Mesendoderm (in vitro differentiated cells): ENCODE results near the gene MTCH1.

ENCODE experiments used
- DNase-seq: peaks from one replicate; pipeline ENCODE4 v3.0.0; 2013
- H2AK5ac ChIP-seq: 2 replicates; pipeline ENCODE4 v1.6.1; 2013; ENCODE audit warnings: low read length, inconsistent platforms
- H2BK120ac ChIP-seq: 2 replicates; pipeline ENCODE4 v1.6.1; 2013; ENCODE audit warnings: low read depth, mild to moderate bottlenecking, low read length, moderate library complexity, mixed read lengths
- H2BK15ac ChIP-seq: replicated peaks from 2 replicates; pipeline ENCODE4 v1.6.1; 2013; ENCODE audit warnings: low read depth, mild to moderate bottlenecking, moderate library complexity
- H2BK5ac ChIP-seq: 2 replicates; pipeline ENCODE4 v1.6.1; 2013; ENCODE audit warnings: low read length, inconsistent platforms
- H3K18ac ChIP-seq: 2 replicates; pipeline ENCODE4 v1.6.1; 2013; ENCODE audit warnings: mild to moderate bottlenecking, low read length, mixed read lengths
- H3K23ac ChIP-seq: one replicate; pipeline ENCODE4 v1.6.1; 2013; ENCODE audit warnings: low read length
- H3K27ac ChIP-seq: 2 replicates; pipeline ENCODE4 v1.5.1; 2013; ENCODE audit warnings: low read depth, mild to moderate bottlenecking, inconsistent platforms, low read length, moderate library complexity
- H3K27me3 ChIP-seq: 2 replicates; pipeline ENCODE4 v1.6.1; 2013; ENCODE audit warnings: low read length, control low read depth, mild to moderate bottlenecking, inconsistent platforms; ENCODE audit not compliant: insufficient read depth, poor library complexity
- H3K36me3 ChIP-seq: 2 replicates; pipeline ENCODE4 v1.6.1; 2013; ENCODE audit warnings: low read length, inconsistent platforms; ENCODE audit not compliant: control insufficient read depth, insufficient read depth
- H3K4ac ChIP-seq: one replicate; pipeline ENCODE4 v1.6.1; 2013; ENCODE audit warnings: low read depth, mild to moderate bottlenecking, low read length, moderate library complexity
- H3K4me1 ChIP-seq: 2 replicates; pipeline ENCODE4 v1.6.1; 2013; ENCODE audit warnings: low read depth, low read length, inconsistent platforms; ENCODE audit not compliant: control insufficient read depth
- H3K4me2 ChIP-seq: 2 replicates; pipeline ENCODE4 v1.6.1; 2013; ENCODE audit warnings: low read length
- H3K4me3 ChIP-seq: 2 replicates; pipeline ENCODE4 v1.5.1; 2013; ENCODE audit warnings: mild to moderate bottlenecking, low read length
- H3K56ac ChIP-seq: one replicate; pipeline ENCODE4 v1.6.1; 2013; ENCODE audit warnings: low read length
- H3K79me1 ChIP-seq: 2 replicates; pipeline ENCODE4 v1.6.1; 2013; ENCODE audit warnings: low read length, inconsistent platforms
- H3K79me2 ChIP-seq: 2 replicates; pipeline ENCODE4 v1.6.1; 2013; ENCODE audit warnings: mild to moderate bottlenecking, low read length; ENCODE audit not compliant: control insufficient read depth, insufficient read depth
- H3K9ac ChIP-seq: 2 replicates; pipeline ENCODE4 v1.6.1; 2013; ENCODE audit warnings: low read length, inconsistent platforms
- H4K5ac ChIP-seq: one replicate; pipeline ENCODE4 v1.6.1; 2013; ENCODE audit warnings: low read length
- H4K8ac ChIP-seq: one replicate; pipeline ENCODE4 v1.6.1; 2013; ENCODE audit warnings: low read depth, mild to moderate bottlenecking, control low read depth, low read length, moderate library complexity
- WGBS: extraction: QIAGEN DNeasy Blood & Tissue Kit; methylation state at CpG from one replicate; pipeline ENCODE4 v1.1.7; 2013; ENCODE audit warnings: low lambda C conversion rate, missing lambda C conversion rate; ENCODE audit not compliant: insufficient coverage; ENCODE audit errors: extremely low coverage; 5-methylcytosine and 5-hydroxymethylcytosine counted together

MTCH1 gene

GRCh38 chr6:37018198-37019064 is 32.4 kb upstream of the MTCH1 start:
- Histone ChIP-seq H3K27ac (no peak overlapping the region), H3K18ac (no peak overlapping the region), H2BK15ac (no peak overlapping the region), H2BK5ac (no peak overlapping the region), H3K56ac (no peak overlapping the region), H3K27me3 (no peaks in the 10 kb centered on the region), H3K4me1 (no peaks in the 10 kb centered on the region), H4K5ac (no peak overlapping the region), H3K9ac (no peak overlapping the region), H3K4me3 (no peak overlapping the region), H3K23ac (no peak overlapping the region), H2AK5ac (no peak overlapping the region), H3K4me2 (no peak overlapping the region), H2BK120ac (no peak overlapping the region), H3K36me3 (no peaks in the 10 kb centered on the region), H3K79me1 (no peaks in the 10 kb centered on the region), H3K4ac (no peak overlapping the region), H3K79me2 (no peaks in the 10 kb centered on the region), H4K8ac (no peak overlapping the region)
- peak; percentile 90 for DNase-seq
- no CpG with 5 or more reads among the region's 8 CpGs for WGBS

DNA sequence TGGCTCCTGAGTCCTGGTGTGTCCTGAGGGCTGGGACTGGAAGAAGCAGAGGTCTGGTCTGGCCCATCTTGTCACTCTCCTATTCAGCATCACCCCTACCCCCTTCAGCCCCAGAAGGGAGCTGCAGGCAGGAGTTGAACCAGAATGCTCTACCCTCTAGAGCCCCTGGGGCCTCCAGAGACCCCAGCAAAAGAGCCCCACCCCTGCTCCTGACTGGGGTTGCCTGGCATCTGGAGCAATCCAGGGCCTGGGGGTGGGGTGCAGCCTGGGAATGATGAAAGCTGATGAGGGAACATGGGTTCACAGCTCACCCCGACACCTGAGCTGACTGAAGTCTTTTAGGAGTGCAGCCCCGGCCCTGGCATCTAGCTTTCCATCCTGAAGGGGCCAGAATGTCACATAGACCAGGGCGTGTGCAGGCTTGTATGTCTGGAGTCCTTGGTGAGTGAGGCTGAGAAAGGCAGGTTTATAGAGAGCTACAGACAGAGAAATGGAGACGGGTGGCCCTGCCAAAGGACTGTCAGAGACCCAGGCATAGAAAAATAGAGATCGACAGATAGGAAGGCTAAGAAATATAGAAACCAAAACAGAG is 31.7 kb upstream of the MTCH1 start:
- no peak overlapping the region for H3K18ac ChIP-seq
- H3K4me1 ChIP-seq = no peaks in the 10 kb centered on the region
- H2AK5ac ChIP-seq = no peak overlapping the region
- WGBS = no CpG with 5 or more reads among the region's 5 CpGs
- H3K4me3 ChIP-seq = no peak overlapping the region
- no peak overlapping the region for H3K9ac ChIP-seq
- H2BK5ac ChIP-seq = no peak overlapping the region
- no peak overlapping the region for H2BK15ac ChIP-seq
- no peak for DNase-seq
- H3K56ac ChIP-seq = peak overlapping the region; percentile 8
- H3K27me3 ChIP-seq = no peaks in the 10 kb centered on the region
- H3K23ac ChIP-seq = no peak overlapping the region
- H2BK120ac ChIP-seq = no peak overlapping the region
- no peaks in the 10 kb centered on the region for H3K36me3 ChIP-seq
- no peaks in the 10 kb centered on the region for H3K79me1 ChIP-seq
- H4K5ac ChIP-seq = no peak overlapping the region
- H3K4ac ChIP-seq = no peak overlapping the region
- no peaks in the 10 kb centered on the region for H3K79me2 ChIP-seq
- no peak overlapping the region for H3K4me2 ChIP-seq
- H3K27ac ChIP-seq = no peak overlapping the region
- no peak overlapping the region for H4K8ac ChIP-seq

DNA sequence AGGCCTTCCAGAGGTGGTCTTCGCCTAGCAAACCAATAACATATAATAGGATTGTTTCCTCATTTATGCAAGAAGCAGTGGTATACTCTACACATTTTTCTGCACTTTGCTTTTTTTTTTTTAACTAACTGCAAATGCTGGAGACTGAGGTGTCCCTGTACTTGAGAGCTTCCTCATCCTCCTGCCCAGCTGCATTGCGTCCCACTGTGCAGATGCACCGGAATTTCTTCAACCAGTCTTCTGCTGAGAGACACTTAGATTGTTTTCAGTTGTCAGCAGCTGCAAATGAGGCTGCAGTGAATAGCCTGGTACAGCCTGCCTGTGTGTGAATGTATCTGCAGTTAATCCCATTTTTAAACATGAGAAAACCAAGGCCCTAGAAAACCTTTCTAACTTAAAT is 31.0 kb upstream of the MTCH1 start:
- Histone ChIP-seq H4K5ac (no peak overlapping the region), H2BK120ac (no peak overlapping the region), H3K79me2 (no peaks in the 10 kb centered on the region), H3K9ac (no peak overlapping the region), H3K23ac (no peak overlapping the region), H2BK15ac (no peak overlapping the region), H3K56ac (no peak overlapping the region), H3K18ac (no peak overlapping the region), H3K4ac (no peak overlapping the region), H3K27me3 (no peaks in the 10 kb centered on the region), H3K4me3 (no peak overlapping the region), H3K36me3 (no peaks in the 10 kb centered on the region), H2AK5ac (no peak overlapping the region), H4K8ac (no peak overlapping the region), H3K4me1 (no peaks in the 10 kb centered on the region), H3K4me2 (no peak overlapping the region), H3K79me1 (no peaks in the 10 kb centered on the region), H2BK5ac (no peak overlapping the region), H3K27ac (no peak overlapping the region)
- WGBS = no CpG with 5 or more reads among the region's 3 CpGs
- DNase-seq = no peak

- no peak overlapping the region for H3K56ac ChIP-seq
- DNase-seq = no peak
- H3K27ac ChIP-seq = no peak overlapping the region
- no peak overlapping the region for H4K8ac ChIP-seq
- no peak overlapping the region for H4K5ac ChIP-seq
- H2AK5ac ChIP-seq = no peak overlapping the region
- H2BK15ac ChIP-seq = no peak overlapping the region
- no CpG with 5 or more reads among the region's 9 CpGs for WGBS
- no peak overlapping the region for H3K23ac ChIP-seq
- H3K27me3 ChIP-seq = no peaks in the 10 kb centered on the region
- H3K79me2 ChIP-seq = no peaks in the 10 kb centered on the region
- no peaks in the 10 kb centered on the region for H3K36me3 ChIP-seq
- H3K79me1 ChIP-seq = no peaks in the 10 kb centered on the region
- H3K4me3 ChIP-seq = no peak overlapping the region
- H3K4ac ChIP-seq = no peak overlapping the region
- no peak overlapping the region for H3K18ac ChIP-seq
- no peak overlapping the region for H2BK5ac ChIP-seq
- no peak overlapping the region for H2BK120ac ChIP-seq
- no peak overlapping the region for H3K4me2 ChIP-seq
- no peak overlapping the region for H3K9ac ChIP-seq
- no peaks in the 10 kb centered on the region for H3K4me1 ChIP-seq
Measured at GRCh38 chr6:37015532-37015931, 29.5 kb upstream of the MTCH1 start.

DNA sequence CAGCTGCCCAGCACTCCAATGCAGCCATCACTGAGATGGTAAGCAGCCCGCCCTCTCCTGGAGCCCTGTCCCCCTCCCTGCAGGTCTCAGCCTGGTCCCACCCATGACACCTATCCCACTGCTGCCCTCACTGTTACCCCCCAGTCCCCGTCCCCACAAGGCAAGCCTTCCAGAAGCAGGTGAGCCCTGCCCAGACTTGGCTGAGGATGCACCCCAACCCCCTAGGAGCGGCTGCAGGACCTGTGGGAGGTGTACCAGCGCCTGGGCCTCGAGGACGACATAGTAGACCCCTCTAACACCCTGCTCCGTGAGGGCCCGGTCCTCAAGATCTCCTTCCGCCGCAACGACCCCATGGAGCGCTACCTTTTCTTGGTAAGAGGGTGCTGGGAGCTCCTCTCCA is 28.7 kb upstream of the MTCH1 start:
- H3K23ac ChIP-seq = no peak overlapping the region
- no peak overlapping the region for H3K4ac ChIP-seq
- no peak for DNase-seq
- H3K79me2 ChIP-seq = no peaks in the 10 kb centered on the region
- H3K9ac ChIP-seq = no peak overlapping the region
- H2BK15ac ChIP-seq = no peak overlapping the region
- no peak overlapping the region for H2AK5ac ChIP-seq
- H3K56ac ChIP-seq = no peak overlapping the region
- no peak overlapping the region for H3K27ac ChIP-seq
- no peak overlapping the region for H2BK120ac ChIP-seq
- H3K36me3 ChIP-seq = no peaks in the 10 kb centered on the region
- no peak overlapping the region for H3K18ac ChIP-seq
- no CpG with 5 or more reads among the region's 12 CpGs for WGBS
- no peak overlapping the region for H4K5ac ChIP-seq
- no peaks in the 10 kb centered on the region for H3K27me3 ChIP-seq
- no peak overlapping the region for H2BK5ac ChIP-seq
- H4K8ac ChIP-seq = no peak overlapping the region
- no peaks in the 10 kb centered on the region for H3K4me1 ChIP-seq
- H3K4me3 ChIP-seq = no peak overlapping the region
- H3K4me2 ChIP-seq = no peak overlapping the region
- H3K79me1 ChIP-seq = no peaks in the 10 kb centered on the region
